Lung (tissue), 5 donors: Measurements from ENCODE around the gene MPLKIP. TPM values are rescaled to one million over a fixed set of nuclear protein-coding genes. Genes with fewer than 3 reads are reported as not detected.

ENCODE experiments used
- polyA plus RNA-seq, 2 donors: library from polyadenylated mRNA; stranded (reverse); fragments of 200-250 nt; gene quantifications; one replicate each; pipeline ENCODE4 v1.2.1, GENCODE V29; 2013
- small RNA-seq: library from RNA; depleted of rRNA; stranded (forward); fragments of <200 nt; gene quantifications from one replicate; pipeline ENCODE3, GENCODE V24; 2014; ENCODE audit warnings: low replicate concordance
- total RNA-seq, 2 donors: library from RNA; depleted of rRNA in 1 of 2; stranded (reverse); fragments of >200 nt in 1 of 2; gene quantifications; one replicate each; pipeline ENCODE4 v1.2.1, GENCODE V29; 2014 to 2021
- donor health status: Bipolar disorder and iron deficiency.
- donor health status: healthy.
- donor health status: DM: yes; HTN: yes; CAD: no.

Gene MPLKIP
- total and polyA plus RNA-seq, 4 donors = 26.3 to 39.3 (median 32.4) TPM

Small RNA genes lying within 50 kb of the gene (small RNA-seq; reads per million reads assigned to genes)
- gene AC006023.1 (not detected), gene AC006023.2 (not detected)

Other genes with a start within 250 kb of the MPLKIP start
- gene CDK13, start 184.4 kb downstream of the MPLKIP start, total RNA-seq = 100 to 1,000 TPM in 1 of 2 donors, 10 to 100 TPM in 1; 43.3 to 124 TPM
- gene CDK13, start 184.4 kb downstream of the MPLKIP start, polyA plus RNA-seq = 10 to 100 TPM; 13.3 to 18.3 TPM
- gene SUGCT, start 383 bp upstream of the MPLKIP start, total RNA-seq = 1 to 10 TPM; 1.7 to 4.2 TPM
- gene SUGCT, start 383 bp upstream of the MPLKIP start, polyA plus RNA-seq = 1 to 10 TPM in 1 of 2 donors, under 1 TPM in 1; 0.23 to 1.8 TPM